GM12865 (cell line): ENCODE measurements around the gene CAPN2.

ENCODE experiments used
- DNase-seq: peaks from one replicate; pipeline ENCODE4 v3.0.0; 2010; ENCODE audit warnings: low read depth
- H3K4me3 ChIP-seq: 2 replicates; pipeline ENCODE4 v1.5.1; 2011; ENCODE audit warnings: mild to moderate bottlenecking, low read depth, low read length, control low read depth
- CTCF ChIP-seq: IDR thresholded peaks from 2 replicates; pipeline ENCODE4 v1.5.1; 2011; ENCODE audit warnings: low read length, control low read depth, low read depth, inconsistent platforms; ENCODE audit not compliant: insufficient read depth; ENCODE audit errors: missing control alignments

The CAPN2 gene

GRCh38 chr1:223670458-223671159, 41.7 kb upstream of the CAPN2 start:
- H3K4me3 ChIP-seq = no peak overlapping the region
- peak; percentile 54 for TF ChIP-seq CTCF
- peak; percentile 47 for DNase-seq

GRCh38 chr1:223674119-223674890, 38.0 kb upstream of the CAPN2 start:
- DNase-seq = no peak
- TF ChIP-seq CTCF = no peak
- no peak overlapping the region for H3K4me3 ChIP-seq

GRCh38 chr1:223678841-223679240, 33.5 kb upstream of the CAPN2 start:
- H3K4me3 ChIP-seq = no peak overlapping the region
- TF ChIP-seq CTCF = no peak
- DNase-seq = no peak

GRCh38 chr1:223680188-223680587, 32.2 kb upstream of the CAPN2 start:
- TF ChIP-seq CTCF = no peak
- no peak overlapping the region for H3K4me3 ChIP-seq
- DNase-seq = no peak

GRCh38 chr1:223682502-223682901, 29.8 kb upstream of the CAPN2 start:
- no peak for DNase-seq
- H3K4me3 ChIP-seq = no peak overlapping the region
- TF ChIP-seq CTCF = no peak

- H3K4me3 ChIP-seq = no peak overlapping the region
- DNase-seq = peak; percentile 54
- TF ChIP-seq CTCF = peak; percentile 57
Measured at GRCh38 chr1:223683586-223684487, 28.5 kb upstream of the CAPN2 start.
